Measurements from ENCODE around the gene NSF.
"Not testable (repeated sequence)": the region's sequence is repeated elsewhere in the genome, so short reads cannot be mapped to it uniquely, and the experiment has no call there.

Gene NSF

DNA sequence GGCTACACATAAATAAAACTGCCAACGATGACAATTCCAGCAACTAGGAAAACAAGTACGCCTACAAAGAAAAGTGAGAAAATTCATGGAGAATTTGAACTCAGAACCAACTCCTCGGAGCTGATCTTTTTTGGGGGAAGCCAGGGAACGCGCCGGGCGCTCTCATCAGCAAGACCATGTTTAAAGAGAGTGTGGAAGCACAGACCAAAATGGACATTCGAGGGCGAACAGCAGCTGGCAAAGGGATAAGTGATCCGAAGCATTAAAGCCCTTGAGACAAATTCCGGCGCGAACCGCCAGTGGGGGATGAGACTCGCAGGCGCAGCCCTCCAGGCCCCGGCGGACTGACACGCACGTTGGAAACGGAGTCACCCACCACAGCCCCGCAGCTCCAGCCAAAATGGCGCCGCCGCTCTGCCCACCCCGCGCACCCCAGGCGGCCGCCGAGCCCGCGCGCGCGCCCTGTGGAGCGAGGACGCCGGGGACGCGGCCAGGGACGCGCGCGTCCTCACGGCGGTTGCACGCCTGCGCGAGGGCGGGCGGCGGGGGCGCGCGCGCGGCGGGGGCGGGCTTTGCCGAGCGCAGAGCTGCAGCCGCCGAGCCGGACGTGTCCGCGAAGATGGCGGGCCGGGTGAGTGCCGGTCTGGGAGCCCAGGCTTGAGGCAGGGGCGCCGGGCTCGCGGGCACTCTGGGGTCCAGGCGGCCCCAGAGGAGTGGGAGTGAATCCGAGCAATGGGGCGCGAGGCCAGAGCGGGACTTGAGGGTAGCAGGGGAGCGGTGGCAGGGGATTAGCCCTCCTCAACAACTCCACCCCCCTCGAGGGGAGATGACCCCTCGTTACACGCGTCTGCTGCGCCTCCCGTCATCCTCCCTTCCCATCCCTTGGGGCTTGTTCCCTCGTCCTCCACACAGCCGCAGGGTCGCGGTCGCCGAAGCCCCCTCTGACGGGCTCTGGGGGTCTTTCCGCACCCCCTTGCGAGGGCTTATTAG, at the start of gene NSF:
TSS of gene NSF (plus strand) at position 513 of the 990 bp plus-strand sequence. CDS start at position 620, 107 bp downstream.
- DNase-seq (ENCODE audit: low read depth), result not testable (repeated sequence)

DNA sequence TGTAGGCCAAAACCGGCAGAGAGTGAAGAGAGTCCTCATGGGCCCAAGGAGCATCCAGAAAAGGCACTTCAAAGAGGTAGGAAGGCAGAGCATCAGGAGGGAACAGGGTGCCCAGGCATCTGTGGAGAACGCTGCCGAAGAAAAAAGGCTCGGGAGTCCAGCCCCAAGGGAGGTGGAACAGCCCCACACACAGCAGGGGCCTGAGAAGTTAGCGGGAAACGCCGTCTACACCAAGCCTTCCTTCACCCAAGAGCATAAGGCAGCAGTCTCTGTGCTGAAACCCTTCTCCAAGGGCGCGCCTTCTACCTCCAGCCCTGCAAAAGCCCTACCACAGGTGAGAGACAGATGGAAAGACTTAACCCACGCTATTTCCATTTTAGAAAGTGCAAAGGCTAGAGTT, 41.9 kb upstream of the NSF start:
- DNase-seq (ENCODE audit: low read depth), result not testable (repeated sequence)

DNA sequence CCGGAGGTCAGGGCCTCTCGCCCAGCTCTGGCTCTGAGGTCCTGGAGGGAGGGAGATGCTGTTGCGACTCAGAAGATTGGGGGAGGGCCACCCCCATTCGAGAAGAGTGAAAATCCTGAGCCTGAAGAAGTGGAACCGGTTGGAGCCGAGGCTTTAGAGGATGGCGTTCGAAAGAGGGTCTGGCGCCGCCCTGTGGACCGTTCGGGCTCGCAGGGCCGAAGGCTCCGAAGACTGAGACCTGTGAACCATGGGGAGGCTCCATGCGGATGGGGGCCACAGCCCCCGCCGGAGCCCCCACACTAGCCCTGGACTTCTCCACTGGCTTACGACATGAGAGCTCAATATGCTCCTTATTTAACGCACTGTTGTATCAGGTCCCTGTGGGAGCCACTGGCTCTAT, 31.3 kb upstream of the NSF start:
- DNase-seq (ENCODE audit: low read depth), result not testable (repeated sequence)

DNA sequence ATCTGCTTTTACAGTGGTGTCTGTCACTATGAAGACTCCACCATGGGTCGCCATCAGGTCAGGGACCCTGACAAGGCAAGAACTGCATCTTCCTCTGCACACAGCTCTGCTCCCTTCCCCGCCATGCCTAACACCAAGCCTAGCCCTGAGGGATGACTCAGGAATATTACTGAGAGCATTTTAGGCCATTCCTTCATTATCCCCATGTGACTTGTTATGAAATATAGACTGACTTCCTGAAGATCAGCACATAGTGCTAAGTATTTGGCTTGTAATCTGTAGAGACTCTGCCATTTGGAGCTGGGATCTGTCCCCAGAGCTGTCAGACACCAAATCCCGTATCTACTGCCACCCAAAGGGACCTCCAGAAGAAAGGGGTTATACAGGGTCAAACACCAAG, 30.4 kb upstream of the NSF start:
- not testable (repeated sequence) for DNase-seq (ENCODE audit: low read depth)

DNA sequence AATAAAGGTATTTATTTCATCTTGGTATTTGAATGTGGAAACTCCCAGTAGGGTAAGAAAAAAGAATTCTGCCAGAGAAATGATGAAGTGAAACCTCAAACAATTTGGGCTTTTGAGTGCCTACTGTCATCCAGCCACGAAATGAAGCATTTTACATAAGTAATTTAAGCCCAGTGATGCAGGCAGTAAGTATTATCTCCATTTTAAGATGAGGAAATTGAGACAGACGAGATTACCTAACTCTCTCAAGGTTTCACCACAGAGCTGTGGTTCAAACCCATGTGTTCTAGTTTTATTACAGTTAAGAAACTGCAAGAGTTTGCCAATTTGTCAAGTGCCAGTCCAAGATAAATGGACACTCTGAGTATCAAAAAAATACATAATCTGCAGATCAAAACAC, 24.2 kb upstream of the NSF start:
- DNase-seq (ENCODE audit: low read depth), result not testable (repeated sequence)

DNA sequence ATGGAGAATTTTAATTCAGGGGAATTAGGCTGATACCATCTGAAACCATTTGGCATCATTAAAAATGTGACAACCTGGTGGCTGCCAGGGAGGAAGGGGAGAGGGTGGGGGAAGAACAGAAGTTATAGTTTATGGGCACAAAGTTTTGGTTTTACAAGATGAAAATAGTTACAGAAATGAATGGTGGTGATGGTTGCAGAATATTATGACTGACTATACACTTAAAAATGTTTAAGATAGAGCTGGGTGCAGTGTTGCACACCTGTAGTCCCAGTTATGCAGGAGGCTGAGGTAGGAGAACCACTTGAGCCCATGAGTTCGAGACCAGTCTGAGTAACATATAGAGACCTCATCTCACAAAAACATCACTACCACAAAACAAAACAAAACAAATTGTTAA, 23.5 kb upstream of the NSF start:
- not testable (repeated sequence) for DNase-seq (ENCODE audit: low read depth)

DNA sequence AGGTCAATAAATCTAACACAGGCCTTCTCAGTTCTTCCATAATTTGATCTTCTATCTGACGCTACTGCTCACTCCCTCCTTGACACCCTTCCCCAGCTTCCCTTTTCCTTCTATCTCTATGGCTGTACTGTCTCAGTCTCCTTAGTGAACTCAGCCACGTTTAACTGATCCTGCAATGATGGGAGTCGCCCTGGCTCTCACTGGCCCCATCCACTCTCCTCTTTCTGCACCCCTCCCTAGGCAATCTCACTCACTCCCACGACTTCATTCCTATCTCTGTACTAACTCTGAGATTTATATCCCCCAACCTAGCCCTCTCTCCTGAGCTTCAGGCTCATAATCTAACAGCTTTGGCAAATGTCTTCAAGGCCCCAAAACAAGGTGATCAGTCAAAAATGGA, 18.7 kb upstream of the NSF start:
- not testable (repeated sequence) for DNase-seq (ENCODE audit: low read depth)

DNA sequence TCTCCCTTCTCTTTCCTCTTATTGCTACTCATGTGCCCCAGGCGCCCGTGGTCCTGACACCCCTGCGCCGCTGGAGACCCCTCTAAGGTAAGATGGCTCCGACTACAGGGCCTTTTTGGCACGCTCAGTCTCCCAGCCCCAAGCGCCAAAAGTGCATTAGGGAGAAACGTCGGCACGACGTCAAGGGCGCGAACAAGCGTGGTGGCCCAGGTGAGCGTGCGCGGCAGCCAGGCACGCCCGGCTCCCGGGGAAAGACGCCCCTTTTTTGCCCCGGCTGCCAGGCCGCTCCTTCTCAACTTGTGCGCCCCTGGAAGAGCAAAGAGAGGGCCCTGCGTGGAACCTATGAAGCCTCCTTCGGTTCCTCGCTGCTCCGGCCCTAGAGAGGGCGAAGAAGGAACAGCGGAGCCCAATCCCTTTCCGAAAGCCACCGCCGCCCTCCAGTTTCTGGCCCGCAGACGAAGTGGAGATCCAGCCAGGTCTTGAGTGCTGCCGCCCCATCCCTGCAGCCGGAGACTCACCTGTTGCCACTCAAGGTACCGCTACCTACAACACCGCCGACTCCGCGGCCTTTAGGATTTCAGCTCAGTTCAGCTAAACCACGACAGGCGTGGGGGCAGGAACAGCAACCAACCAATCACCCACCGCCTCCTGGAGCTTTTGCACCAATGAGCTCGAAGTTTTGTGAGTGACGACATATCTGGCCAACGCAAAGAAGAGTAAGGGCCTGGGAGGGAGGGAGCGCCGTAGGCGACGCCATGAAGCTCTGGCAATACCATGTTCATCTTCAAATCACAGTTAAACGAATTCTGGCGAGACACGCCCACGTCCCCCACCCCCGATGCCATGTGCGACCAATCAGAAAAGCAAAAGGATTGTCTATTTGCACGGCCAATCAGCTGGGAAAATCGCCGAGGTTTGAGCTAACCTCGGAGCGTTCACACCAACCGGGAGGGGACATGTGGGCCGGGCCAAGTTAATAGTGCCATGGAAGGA, 11.1 kb upstream of the NSF start, which contains the start of gene ARL17A:
TSS of gene ARL17A (minus strand) at position 609 of the 993 bp plus-strand sequence. CDS start 3,369 bp downstream, outside the sequence.
- DNase-seq (ENCODE audit: low read depth), result peak; percentile 65

DNA sequence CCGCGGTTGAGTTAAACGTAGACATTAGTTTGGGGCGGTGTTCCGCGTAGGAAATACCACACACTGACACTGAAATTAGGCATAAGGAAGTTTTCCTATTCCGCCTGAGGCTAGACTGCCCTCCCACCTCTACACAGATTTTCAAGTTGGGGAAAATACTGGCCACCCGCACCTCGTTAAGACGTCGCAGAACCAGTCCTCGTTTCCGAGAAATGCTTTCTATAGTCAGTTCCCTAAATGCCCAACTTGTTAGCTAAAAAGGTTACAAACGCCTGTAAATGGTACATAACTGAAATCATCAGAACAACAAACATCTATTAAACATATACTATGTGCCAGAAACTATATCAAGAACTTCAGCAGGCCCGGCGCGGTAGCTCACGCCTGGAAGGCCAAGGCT, 10.4 kb upstream of the NSF start:
- DNase-seq (ENCODE audit: low read depth), result not testable (repeated sequence)

DNA sequence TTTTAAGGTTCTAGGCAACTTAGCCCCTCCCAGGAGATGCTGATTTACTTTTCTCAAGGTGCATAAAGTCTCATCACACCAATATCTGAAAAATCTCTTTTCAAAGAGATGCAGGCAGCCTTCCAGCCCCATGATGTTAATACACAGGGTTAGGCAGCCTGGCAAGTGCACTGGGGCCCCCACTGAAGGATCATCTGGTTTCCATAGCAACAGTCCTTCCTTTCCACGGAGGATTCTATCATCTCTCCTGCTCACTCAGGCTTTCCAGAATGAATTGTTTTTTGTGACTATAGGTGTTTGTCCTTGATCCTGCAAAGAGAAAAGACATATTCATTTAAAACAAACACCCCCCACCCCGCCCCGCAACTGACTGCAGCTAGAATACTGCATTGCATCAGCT, 5.0 kb upstream of the NSF start:
- DNase-seq (ENCODE audit: low read depth), result not testable (repeated sequence)

DNA sequence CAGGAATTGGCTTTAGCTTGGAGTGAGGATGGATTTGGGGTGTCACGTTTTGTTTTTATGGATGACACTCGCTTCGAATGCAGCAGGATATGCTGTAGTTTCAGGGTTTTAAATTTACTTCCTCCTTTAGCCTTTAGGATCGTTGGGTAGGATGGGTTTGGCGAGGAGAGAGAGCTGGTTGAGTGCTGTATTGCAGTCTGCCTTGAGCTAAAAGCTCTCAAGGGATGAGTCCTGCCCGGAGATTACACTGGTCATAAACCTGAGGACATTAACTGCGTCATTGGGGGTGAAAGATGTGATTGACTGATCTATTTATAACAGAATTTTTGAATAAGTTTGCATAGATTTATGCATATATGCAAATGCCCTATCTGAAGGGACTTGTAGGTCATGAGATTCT, 863 bp downstream of the NSF start:
- DNase-seq (ENCODE audit: low read depth), result not testable (repeated sequence)

DNA sequence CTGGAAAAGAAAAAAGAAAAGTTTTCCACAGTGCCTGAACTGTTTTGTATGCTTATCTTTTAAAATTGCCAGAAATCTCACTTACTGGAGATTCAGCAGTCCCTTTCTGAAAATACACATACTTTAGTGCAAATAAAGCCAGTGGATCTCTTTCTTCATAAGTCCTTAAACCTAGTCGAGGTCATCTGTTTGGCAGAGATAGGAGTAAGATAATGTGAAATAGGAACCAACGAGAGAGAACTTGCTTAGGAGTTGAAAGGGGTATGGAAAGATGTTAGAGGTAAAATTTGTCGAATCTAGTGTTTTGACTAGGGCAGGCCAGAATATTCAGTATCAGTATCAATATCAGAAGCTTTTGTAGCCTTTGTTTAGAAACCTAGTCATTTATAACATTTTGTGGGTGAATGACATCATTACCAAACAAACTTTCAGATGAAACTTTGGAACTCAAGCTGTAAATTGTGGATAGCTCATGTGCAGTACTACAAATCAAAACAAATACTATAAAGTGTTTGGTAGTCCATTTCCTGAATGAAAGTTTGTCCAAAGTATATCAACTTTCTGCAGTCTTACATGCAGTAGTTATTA, 8.0 kb downstream of the NSF start:
- DNase-seq (ENCODE audit: low read depth), result not testable (repeated sequence)

DNA sequence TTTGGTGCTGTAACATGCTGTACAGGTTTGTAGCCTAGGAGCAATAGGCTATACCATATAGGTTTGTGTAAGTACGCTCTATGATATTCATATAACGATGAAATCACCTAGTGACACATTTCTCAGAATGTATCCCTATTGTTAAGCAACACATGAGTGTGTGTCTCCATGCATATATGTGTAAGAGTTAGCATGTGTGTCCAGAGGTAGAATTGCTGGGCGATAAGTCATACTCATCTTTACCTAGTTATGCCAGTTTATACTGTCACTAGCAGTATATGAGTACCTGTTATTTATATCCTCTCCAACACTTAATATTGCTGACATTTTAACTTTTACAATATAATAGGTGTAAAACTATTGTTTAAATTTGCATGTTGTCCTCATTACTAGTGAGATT, 10.3 kb downstream of the NSF start:
- not testable (repeated sequence) for DNase-seq (ENCODE audit: low read depth)

DNA sequence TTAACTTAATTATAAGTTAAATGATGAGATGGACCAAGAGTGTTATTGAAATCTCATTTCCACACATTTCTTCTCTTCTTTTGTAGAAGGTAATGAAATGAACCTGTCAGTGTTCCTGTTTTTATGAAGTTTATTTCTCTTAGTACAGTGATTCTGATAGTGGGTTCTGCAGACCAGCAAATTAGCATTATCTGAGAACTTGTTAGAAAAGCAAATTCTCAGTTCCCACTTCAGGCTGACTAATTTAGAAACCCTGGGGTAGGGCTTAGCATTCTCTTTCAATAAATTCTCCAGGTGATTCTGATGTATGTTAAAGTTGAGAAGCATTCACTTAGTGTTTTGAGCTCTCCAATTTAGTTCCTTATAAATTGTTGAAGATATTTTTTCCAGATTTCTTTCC, 12.7 kb downstream of the NSF start:
- not testable (repeated sequence) for DNase-seq (ENCODE audit: low read depth)

DNA sequence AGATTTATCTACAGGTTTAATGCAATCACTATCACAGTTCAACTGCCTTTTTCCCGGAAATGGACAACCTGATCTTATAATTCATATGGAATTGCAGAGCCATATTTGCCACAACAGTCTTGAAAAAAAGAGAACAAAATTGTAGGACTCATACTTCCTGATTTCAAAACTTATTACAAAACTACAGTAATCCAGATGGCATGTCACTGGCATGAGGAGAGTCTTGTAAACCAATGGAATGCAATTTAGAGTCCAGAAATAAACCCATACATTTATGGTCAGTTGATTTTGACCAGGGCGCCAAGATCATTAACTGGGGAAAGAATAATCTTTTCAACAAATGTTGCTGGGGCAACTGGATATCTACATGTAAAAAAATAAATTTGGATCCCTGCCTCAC, 20.8 kb downstream of the NSF start:
- not testable (repeated sequence) for DNase-seq (ENCODE audit: low read depth)

DNA sequence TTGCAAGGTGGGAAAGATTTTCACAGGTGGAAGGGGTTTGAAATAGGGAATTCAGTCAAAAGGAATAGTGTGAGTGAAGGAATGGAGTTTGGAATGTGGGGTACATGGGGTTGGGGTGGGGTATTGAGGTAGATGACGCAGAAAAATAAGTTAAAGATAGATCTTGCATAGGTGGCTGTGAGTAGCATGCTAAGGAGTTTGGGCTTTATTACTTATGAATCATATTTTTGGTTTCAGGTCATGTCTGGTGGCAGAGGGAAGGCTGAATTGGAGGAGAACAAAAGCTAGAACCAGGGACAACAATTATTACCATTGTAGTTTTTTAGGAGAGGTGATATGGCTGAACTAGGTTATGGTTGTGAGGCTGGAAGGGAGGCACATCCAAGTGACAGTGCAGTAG, 23.4 kb downstream of the NSF start:
- DNase-seq (ENCODE audit: low read depth), result not testable (repeated sequence)

DNA sequence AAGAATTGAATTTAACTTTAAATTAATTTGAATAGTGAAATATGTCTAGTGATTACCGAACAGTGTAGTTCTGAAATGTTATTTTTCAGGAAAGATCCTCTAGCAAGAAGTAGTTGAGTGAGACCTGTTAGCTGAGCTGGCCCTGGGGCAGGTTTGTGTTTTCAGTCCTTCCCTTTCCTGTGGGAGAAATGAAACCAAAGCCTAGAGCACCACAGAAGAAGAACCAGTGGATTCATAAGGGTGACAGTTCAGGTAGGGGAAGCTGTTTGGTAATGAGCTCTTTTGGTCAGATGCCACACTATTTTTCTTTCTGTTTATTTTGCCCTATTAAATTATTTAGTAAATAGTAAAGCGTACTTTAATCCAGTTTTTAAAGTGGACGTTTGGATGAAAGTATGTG, 26.7 kb downstream of the NSF start:
- DNase-seq (ENCODE audit: low read depth), result not testable (repeated sequence)

DNA sequence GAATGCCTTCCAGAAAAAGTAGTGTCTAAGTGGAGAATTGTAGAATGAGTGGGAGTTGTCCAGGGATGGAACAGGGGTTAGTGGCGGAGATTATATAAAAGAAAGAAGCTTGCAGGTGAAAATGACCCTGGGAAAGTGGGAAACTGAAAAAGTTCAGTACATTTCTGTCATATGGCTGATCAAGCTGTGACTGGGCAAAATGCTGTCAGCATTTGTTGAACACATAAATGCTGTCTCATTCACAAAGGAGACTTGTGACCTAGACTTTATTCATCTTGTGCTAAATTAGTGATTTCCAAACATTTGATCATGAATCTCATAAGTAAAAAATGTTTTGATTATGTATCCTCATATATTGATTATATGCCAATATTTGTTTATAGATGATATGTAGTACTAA, 28.5 kb downstream of the NSF start:
- not testable (repeated sequence) for DNase-seq (ENCODE audit: low read depth)

DNA sequence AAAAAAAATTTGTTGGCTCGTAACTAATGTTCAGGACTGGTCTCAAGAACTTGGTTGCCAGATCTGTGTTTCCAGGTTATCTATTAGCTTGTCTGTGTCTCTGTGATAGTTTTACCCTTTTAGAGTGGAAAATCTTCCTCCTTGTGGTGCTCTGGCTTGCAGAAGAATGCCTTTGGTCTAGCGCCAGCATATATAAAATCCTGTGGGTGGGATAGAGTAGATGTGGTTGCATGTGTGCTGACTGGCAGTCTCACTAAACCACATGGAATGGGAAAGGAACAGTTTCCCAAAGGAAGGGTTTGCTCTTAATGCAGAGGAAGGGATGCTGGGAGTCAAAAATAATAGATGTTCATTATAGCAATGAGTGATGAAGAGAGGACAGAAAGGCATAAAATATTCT, 33.3 kb downstream of the NSF start:
- DNase-seq (ENCODE audit: low read depth), result not testable (repeated sequence)

DNA sequence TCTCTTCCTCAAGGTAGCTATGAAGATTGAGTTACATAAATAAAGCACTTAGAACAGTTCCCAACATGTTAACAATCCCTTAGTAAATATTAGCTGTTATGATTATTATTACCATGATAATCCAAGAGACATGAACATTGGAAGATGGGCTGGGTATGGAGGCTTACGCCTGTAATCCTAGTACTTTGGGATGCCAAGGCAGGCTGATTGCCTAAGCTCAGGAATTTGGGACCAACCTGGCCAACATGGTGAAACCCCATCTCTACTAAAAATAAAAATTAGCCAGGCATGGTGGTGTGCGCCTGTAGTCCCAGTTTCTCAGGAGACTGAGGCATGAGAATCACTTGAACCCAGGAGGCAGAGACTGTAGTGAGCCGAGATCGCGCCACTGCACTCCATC, 34.3 kb downstream of the NSF start:
- DNase-seq (ENCODE audit: low read depth), result not testable (repeated sequence)

DNA sequence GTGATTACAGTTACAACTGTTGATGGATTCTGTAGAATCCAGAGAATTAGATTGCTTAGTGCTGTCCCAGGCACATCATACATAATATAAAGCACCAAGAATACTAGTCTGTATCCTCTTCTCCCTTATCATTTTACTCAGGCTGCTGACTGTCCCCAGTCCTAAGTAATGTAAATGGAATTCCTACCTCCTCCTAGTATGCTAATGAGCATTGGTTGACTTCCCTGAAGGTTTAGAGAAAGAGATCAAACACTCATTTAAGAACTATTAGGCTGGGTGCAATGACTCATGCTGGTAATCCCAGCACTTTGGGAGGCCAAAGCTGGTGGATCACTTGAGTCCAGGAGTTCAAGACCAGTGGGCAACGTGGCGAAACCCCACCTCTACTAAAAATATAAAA, 37.0 kb downstream of the NSF start:
- DNase-seq (ENCODE audit: low read depth), result not testable (repeated sequence)
